Measurements from ENCODE around the gene SULT4A1.
A peak's percentile ranks its signal among the peaks of the same experiment; 100 is the strongest.

SULT4A1 gene

DNA sequence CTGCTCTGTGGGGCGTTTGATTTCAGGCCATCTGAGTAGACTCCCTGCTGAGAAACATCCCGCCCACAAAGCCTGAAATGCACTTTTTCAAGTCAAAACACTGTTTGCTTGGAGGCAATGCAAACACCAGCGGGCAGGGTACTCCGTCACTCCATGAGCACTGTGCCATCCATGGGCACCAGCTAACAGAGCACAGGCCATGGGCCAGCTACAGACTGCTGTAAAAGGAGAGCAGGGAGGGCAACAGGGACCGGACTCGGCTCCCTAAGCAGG, 33.7 kb downstream of the SULT4A1 start:
- no peak for DNase-seq (ENCODE audit: low read depth)

DNA sequence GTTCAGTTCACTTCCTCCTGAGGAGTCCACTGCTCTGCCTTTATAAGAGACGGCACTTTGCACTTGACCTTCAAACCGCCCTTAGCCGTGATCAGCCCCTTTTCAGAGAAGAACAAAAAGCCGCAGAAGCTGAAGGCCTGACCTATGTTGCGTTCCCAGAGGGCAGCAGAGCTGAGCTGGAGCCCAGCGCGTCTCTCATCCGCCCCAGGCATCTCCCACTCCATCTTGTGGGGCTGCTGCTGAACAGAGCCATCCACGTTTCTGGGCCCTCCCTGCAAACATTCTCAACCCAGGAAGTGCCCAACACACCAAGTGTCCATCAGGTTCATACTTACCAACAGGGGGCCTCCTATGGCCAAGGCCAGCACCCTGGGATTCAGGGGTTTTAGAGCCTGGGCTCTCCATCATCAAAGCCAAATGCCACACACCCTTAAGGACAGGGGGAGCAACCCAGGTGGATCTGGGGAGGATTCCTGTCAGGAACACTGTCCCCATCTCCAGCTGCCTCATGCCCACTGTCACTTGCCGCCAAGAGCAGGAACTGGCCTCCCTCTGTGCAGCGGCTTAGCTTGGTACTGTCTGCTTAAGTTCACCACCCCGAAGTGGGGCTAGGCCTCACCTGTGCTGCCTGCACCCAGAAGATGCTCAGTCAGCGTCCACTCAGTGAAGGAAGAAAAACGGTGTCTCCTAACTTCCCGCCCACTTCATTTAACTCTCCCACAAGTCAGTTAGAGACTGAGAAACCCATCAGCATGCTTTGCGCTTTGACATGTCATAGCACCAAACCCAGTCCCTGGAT, 34.2 kb downstream of the SULT4A1 start:
- DNase-seq (ENCODE audit: low read depth) = no peak

DNA sequence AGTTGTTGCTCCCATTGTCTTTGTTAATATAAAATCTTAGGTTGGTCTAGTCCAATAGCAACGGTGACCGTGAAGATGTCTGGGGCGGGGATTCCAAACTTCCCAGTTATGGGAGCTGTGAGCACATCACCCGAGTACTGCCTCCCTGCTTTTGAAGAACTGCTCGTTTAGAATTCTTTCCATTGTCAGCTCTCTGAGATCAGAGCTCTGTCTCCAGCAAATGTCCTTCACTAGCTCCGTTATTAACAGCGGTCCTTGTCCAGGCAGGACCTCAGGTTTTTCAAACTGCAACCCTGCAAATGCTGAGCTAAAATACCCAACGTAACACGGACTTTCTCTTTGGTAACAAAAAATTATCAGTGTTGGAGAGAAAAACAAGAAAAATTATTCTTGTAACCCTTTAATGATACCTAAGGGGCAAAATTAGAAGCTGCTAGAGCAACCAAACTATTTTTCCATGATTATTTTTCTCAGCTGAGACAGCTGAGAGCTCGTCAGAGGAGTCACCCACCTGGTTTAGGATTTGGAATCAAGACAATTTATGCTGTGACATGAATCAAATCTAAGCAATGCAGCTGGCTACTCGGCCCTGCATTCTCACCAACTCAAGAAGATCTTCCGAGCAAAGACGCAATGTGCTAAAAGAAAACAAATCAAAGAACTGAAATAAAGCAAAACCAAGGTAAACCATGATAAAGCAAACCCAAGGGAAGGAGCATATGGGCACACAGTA, 35.1 kb downstream of the SULT4A1 start:
- no peak for DNase-seq (ENCODE audit: low read depth)

DNA sequence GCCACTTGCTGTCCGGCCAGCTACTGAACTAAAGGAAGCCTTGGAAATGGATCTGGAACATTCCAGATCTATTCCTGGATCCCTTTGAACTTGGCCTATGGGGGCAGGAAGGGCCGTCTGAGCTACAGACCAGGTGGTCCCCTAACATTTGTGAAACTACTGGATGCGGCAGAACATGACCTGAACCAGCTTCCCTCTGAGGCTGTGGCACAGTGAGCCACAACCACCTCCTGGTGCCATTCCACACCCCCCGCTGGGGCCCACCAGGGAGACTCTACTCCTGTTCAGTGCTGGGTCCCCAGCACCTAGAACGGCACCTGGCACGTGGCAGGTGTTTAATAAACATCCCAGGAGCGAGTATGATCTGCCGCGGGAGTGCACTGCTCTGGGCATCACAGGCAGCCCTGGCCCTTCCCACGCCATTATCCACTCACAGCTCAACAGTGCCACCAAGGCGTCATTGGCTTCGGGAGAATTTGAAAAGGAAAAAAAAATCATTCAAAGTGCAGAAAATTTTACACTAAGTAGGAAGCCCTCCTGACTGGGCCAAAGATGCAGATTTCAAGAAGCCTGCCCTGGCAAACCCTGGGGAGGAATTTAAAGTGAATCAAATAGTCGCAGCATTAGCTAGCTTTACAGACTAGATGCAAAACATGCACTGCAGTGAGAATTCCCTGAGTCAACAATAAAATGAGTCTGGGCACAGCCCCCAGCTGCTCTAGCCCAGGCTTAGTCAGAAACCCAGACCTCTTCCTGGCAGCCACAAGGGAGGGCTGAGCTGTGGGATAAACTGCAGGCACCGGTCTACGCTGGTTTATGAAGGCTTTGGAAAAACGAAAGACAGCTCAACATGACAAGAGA, 35.9 kb downstream of the SULT4A1 start:
- DNase-seq (ENCODE audit: low read depth) = no peak

DNA sequence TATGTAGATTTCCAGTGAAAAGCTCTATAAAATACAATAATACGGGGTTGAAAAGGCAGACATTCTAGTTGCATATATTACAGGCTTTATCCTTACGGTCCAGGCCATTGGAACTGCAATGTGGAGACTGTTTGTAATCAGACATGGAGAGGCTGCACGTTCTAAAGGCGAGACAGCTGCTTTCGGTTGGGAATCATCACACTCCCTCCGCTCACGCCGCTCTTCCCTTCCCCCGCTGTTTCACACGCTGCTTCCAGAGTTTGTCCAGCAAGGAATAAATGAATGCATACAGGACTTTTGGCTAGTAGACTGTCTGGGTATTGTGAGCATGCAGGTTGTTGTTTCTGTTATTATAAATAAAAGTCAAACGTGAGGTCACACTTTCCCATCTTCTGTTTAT, 36.7 kb downstream of the SULT4A1 start:
- DNase-seq (ENCODE audit: low read depth) = no peak

DNA sequence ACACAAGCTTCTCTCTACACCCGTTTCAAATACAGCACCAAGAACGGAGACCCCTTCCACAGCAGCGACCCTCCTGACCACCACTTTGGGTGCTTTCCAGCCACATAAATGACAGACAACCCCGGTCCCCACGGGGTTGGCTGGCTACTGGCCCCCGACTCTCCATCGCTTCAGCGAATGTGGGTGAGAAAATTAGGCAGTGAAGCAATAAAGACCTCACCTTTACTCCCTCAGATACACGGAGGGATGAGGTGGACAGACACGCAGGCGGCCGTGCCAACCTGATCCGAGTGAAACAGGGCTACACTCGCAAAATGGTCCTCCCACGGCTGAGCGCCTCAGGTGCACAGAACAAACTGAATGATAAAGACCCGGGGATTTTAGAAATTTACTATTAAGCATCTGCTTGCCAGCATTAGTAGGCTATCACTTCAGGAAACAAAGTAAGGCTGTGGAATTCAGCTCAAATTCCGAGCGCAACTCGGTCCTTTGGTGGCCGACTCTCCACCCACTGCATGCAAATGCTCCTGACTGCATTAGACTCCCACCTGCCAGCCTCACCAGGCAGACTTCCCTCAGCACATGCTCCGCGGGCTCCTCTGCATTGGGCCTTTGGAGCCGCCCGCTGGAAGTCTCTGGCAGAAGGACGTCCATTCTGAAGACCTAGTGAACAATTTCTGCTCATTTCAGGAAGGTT, 37.4 kb downstream of the SULT4A1 start:
- no peak for DNase-seq (ENCODE audit: low read depth)

DNA sequence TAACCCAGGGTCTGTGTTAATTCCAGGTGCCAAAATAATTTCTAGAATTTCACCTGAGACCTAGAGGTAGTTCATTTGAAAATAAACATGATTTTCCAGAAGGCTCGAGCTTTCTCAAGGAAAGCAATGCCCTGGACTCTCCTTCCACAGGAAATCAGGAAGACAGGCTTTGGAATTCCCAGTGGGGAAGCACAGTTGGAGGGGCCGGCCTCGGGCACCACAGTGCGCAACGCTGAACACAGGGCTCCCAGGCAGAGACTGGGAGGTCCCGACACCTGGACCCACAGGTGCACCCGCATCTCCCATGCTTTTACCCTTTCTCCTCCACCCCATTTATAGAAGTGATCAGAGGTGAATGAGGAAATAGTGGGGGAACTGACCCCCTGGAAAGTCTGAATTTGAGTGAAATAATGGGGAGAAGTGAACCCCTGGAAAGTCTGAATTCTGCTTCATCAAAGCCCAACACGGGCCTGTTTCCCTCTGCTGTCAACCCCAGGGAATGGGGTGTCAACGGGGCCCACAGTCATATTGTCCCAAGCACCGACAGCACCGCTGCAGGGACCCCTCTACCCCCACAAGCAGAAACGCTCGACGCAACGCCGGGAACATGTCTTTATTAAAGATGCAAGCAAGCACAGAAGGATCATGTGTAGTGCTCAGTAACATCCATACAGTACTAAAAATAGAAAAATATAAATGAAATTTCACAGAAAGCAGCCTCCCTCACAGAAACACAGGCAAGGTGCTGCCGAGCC, 38.2 kb downstream of the SULT4A1 start:
- no peak for DNase-seq (ENCODE audit: low read depth)

DNA sequence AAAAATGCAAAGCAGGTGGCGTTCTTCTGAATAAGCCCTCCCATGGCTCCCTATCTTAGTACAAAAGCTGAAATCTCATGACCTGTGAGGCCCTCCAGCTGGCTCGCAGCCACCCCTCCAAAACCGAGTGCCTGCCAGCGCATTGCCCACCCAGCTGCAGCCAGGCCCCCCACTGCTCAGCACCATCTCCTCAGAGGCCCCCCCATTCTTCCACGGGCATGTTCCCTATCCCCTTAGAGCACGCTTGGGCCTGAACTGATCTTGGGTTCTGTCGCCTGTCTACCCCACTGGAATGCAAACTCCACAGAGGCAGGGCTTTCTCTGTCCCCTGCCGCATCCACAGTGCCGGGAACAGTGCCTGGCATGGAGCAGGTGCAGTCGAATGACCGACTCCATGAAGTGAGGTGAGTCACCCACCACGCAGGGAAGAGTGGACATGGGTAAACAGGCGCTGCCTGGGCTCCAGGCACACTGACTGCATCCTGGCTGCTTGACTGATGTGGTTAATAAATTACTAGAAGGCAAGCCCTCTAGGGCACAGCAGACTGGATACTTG, 38.9 kb downstream of the SULT4A1 start:
- DNase-seq (ENCODE audit: low read depth) = no peak

DNA sequence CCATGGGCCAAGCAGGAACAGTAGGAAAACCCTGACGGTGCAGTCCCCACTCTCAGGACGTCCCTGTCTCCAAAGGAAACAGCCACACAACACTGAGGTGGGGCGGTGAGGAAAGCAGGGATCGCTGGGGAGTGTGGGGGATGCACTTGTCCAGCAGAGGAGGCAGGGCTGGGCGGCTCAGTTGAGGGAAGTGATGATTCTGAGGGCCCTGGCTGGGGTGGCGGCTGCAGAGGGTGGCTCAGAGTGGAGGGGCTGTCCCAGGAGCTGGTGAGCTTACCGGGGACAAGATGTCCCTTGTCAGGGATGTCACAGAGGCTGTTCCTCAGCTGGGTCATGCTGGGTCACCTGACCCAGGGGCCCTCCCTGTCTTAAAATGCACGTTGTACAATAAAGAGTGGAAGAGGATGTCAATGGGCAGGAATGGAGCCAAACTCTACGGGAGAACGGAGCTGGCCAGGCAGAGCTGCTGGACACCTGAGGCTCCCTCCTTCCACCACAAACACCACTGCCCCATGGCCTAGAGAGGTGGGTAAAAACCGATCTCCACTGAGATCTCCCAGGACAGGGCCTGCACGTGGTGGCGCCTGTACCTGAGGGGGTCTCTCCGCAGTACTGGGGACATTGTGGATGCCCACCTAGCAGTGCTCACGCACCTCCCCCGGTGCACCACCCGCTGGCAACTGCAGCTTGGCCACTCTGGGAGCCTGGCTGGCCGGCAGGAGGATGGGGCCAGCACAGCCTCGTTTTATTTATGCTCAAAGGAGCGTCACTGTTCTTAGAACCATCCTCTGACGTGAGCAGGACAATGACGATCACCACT, 40.5 kb downstream of the SULT4A1 start:
- no peak for DNase-seq (ENCODE audit: low read depth)

DNA sequence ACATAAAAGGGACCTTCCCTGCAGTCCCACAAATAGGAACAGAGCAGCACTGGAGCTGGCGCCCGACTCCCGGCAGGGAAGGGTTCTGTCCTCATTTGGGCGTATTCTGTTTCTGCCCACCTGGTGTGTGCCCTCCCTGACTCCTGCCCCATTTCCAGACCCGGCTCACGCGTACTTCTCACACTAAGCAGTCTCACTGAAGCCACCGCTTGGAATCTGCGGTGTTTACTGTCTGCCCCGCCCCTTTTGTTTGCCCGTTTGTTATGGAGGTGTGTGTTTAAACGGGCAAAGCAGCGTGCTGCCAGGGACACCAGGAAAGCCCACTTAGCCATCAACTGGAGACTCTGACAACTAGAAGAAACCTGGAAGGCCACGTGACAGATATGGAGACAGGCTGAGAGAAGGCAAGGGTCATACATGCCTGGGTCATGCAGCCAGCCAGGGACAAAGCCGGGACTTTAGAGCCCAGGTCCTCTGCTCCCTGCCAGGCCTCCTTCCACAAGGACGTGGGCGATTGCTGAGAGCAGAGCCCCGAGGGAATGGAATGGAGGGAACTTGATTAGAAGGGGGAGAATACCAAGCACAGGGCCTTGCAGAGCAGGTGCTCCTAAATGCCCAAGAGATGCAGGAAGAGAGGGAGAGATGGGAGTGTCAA, 41.5 kb downstream of the SULT4A1 start:
- DNase-seq (ENCODE audit: low read depth) = no peak

DNA sequence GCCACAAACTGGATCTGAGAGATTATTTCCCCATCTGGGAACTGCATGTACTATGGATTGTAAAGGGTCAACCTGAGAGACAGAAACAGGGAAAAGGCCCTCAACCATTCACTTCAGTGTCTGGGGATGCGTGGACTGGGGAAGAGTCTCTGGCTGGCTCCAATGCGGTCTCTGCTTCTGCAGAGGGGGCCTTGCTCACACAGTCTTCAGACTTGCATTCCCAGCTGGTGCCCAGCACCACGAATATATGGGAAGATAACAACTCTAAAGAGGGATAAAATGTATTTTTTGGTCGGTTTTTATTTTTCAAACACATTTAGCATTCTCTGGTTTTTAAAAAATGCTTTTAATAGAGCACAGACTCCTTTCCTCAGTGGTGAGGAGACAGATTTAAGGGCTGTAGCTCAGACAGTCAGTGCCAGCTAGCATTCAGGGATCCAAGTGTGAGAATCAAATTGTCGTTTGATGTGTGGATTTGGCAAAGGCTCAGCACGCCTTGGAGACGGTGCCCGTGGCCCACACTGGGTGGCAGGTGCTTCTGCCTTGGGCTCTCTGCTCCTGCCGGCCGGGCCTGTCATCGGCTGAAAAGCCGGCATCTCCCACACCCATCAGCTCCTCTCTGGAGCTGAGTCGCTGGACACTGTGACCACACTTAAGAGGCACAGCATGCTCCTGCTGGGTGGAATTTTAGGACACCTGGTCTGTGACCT, 42.2 kb downstream of the SULT4A1 start:
- DNase-seq (ENCODE audit: low read depth) = no peak

DNA sequence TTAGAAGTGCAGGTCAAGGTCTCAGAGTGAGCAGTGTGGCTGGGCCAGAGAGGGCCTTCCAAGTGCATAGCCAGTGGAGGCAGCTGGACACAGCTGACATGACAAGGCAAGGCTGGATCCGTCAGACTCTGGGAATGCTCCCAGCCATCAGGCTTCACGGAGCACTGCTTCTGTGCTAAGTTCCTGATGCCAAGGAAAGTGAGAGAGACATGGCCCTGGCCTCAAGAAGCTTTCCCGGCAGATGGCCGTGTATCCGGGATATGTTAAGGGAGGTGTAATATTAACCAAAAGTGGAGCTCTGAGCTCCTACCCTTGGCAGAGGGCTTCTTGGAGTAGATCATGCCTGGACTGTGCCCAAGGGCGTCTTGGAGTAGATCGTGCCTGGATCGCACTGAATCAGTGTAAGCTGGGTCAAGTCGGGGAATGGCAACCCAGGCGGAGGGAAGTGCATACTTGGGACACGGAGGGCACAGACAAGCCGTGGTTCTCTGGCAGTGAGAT, 42.8 kb downstream of the SULT4A1 start:
- DNase-seq (ENCODE audit: low read depth) = no peak

DNA sequence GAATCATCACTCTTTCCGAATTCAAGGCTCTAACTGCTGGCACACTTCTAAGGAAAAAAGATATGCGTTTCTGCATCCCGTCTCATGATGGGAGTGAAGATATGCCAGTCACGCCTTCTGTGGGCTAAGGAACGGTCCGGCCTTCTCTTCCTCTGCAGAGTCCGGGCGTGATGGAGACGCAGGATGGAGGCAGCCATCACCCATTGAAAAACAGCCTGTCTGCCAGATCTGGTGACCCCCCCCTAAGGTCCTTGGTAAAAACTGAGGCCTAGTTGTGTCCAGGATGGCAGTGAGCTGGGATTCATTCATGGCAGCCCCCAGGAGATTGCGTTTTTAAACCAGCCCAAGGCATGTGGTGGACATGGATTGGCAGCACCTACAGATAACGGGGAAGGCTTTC, 43.3 kb downstream of the SULT4A1 start:
- no peak for DNase-seq (ENCODE audit: low read depth)

DNA sequence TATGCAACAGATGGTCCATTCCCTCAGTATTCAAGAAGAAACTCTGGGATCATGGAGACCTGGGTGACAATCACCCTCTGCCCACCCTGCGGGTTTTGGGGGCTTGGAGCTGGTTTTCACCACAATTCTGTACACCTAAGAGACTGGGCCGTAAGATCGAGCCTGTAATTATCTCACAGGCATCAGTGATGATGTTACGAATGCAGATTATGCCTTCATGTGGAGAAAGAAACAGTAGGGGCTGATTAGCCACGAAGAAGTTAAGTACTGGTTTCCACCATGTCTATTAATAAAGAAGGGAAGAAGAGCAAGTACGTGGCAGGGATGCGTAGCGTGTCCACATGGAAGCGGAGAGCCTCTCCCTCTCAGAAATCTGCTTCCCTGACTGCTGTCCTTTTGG, 44.9 kb downstream of the SULT4A1 start:
- no peak for DNase-seq (ENCODE audit: low read depth)

DNA sequence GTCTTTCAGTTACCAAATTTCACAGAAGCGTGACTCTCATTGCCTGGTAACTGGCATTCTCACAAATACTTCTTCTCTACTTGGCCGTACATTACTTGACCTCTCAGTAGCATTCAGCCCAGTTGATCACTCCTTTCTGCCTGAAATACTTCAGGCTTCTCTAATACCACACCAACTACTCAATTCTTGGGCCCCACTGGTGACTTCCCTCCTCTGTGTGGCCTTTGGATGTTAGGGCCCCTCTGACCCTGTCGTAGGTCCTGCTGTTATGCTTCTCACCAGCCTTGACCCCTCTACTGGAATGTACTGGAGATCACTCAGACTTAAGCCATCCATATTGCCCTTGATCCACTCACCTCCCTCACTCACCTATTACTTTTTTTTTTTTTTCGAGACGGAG, 48.0 kb downstream of the SULT4A1 start:
- no peak for DNase-seq (ENCODE audit: low read depth)

DNA sequence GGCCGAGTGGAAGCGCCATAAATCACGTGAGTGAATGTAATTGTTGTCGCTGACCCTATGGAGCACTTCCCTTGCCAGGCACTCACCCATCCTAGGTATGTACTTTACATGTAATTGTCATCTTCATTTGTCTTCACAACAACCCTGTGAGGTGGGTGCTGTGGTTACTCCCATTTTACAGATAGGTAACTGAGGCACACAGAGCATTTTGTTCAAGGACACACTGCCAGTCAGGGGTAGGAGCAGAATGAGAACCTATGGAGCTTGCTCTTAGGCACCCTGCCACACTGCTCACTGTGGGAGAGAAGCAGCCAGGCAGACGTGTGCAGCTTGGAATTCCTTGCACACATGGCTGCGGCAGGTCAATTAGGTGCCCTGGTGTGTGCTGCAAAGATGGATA, 49.4 kb downstream of the SULT4A1 start:
- DNase-seq (ENCODE audit: low read depth) = no peak

DNA sequence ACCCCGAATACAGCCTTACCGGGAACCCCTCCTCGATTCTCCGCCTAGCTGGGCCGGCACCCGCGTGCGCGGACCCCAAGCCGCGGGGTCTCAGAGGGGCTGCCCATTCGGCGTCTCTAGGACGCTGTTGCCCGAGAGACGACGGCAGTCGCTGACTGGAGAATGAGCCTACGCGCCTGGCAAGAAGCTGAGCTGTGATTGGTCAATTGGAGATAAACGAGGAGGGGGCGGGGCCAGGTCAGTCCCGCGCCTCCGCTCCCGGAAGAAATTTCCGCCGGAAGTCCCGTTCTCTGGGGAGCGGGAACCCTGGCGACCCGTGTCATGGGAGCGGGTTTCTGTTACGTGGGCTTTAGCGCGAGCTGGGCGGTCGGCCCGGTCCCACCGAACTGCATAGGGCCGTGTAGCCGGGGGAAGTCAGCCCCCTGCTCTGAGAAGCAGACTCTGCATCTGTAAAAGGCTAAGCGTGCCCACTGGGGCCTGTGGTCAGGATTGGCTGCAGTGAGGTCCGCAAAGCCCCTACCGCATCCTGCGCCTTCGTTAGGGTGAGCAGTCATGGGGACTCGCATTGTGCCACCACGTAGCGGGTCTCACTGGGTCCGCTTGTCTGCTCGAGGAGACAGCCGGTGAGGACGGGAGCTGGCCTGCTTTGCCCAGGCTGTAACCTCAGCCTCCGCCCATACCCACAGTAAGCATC, 50.0 kb downstream of the SULT4A1 start, which contains the start of gene EFCAB6:
Gene EFCAB6 (minus strand): TSS at position 157 of the 694 bp plus-strand sequence. CDS start 29,987 bp downstream, outside the sequence.
- DNase-seq (ENCODE audit: low read depth) = peak; percentile 81

DNA sequence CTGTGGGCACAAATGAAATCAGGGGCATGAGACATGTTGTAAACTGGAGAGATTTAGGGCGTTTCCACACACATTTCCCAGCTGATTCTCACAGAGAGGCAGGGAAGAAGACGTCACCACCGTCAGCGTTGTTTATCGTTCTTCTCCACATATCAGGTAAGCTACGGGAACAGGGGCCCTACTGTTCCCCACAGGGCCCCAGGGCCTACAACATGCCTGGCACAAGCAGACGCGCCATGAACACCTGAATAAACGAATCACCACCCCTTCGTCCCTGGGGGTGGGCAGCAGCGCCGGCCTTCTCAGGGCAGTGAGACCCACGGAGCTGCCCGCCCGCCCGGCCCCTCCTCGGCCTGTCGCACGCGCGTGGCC, 50.5 kb downstream of the SULT4A1 start:
- no peak for DNase-seq (ENCODE audit: low read depth)
